ENCODE data around the gene OSBPL6. TPM values are rescaled to one million over a fixed set of nuclear protein-coding genes. Genes with fewer than 3 reads are reported as not detected.

The OSBPL6 gene
- total RNA-seq, 1 experiment from 2014 or later, result 11.6 TPM

- TF ChIP-seq YY1 (IDR thresholded peaks at IDR 0.05; ENCODE audit: extremely low read depth, insufficient replicate concordance, low read depth, low read length), result no peak
- TF ChIP-seq SIN3A (IDR thresholded peaks at IDR 0.05; ENCODE audit: low read depth), result no peak
- no peak for TF ChIP-seq TCF7L2 (IDR thresholded peaks at IDR 0.05; ENCODE audit: borderline replicate concordance, extremely low read depth, insufficient read depth, insufficient read length)
- TF ChIP-seq EGR1 (IDR thresholded peaks at IDR 0.05; ENCODE audit: low read depth), result no peak
- no peak for TF ChIP-seq SRF (IDR thresholded peaks at IDR 0.05; ENCODE audit: low read depth)
- TF ChIP-seq ZNF274 (IDR thresholded peaks at IDR 0.05; ENCODE audit: low read depth, low read length), result no peak
- no peak for TF ChIP-seq SP1 (IDR thresholded peaks at IDR 0.05; ENCODE audit: low read depth)
- TF ChIP-seq, protein P1, sequence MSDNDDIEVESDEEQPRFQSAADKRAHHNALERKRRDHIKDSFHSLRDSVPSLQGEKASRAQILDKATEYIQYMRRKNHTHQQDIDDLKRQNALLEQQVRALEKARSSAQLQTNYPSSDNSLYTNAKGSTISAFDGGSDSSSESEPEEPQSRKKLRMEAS (IDR thresholded peaks at IDR 0.05), result no peak
- TF ChIP-seq POLR2AphosphoS5 (IDR thresholded peaks at IDR 0.05; ENCODE audit: low read depth, low read length), result no peak
Observed at GRCh38 chr2:178395941-178396570, 201.7 kb downstream of the OSBPL6 start (continued).

GRCh38 chr2:178397002-178397605, 202.8 kb downstream of the OSBPL6 start:
- Histone ChIP-seq H3K27ac (ENCODE audit: low read depth, low read length) (no peak overlapping the region), H3K79me2 (ENCODE audit: insufficient read depth, low read length) (no peaks in the 10 kb centered on the region), H3K36me3 (ENCODE audit: control insufficient read depth in 1 of 2, insufficient read depth in 2 of 2, low read length in 2 of 2) (no peaks in the 10 kb centered on the region), H3K4me1 (ENCODE audit: control insufficient read depth in 1 of 2, insufficient read depth in 2 of 2, low read length in 2 of 2) (no peaks in the 10 kb centered on the region), H3K4me2 (ENCODE audit: low read length) (no peak overlapping the region), H3K9me3 (ENCODE audit: control insufficient read depth in 1 of 2, insufficient read depth in 1 of 2, low read depth in 1 of 2, low read length in 2 of 2) (no peaks in the 10 kb centered on the region), H3K4me3 (replicated peaks in 1 of 2; ENCODE audit: low read depth in 1 of 2, low read length in 2 of 2) (no peak overlapping the region), H3K27me3 (ENCODE audit: insufficient read depth, low read length) (no peaks in the 10 kb centered on the region), H3K9me2 (ENCODE audit: insufficient read depth) (no peaks in the 10 kb centered on the region), H4K20me1 (ENCODE audit: insufficient read depth) (no peaks in the 10 kb centered on the region), H3K9ac (ENCODE audit: low read length) (no peak overlapping the region), H2AFZ (ENCODE audit: low read depth, low read length, poor library complexity, severe bottlenecking) (no peak overlapping the region)
- ChIA-PET POLR2A (no interaction called here), CTCF (interaction anchor here (0.7 to 1.5 kb wide), 3 partner anchors 16 to 286 kb away, joined by 3 to 4 read pairs (median 4); no protein-coding TSS in a partner anchor), RAD21 (ENCODE audit: low non-redundant PET in 1 of 2, low total read pairs in 2 of 2, uncharacterized antibody in 2 of 2, unreplicated experiment in 2 of 2) (no interaction called here)
- intact Hi-C loops (cut with micrococcal nuclease), result no loop called here
- no TSS peak for BruUV-seq (replicated peaks)
- no peak for TF ChIP-seq EGR1 (IDR thresholded peaks at IDR 0.05; ENCODE audit: low read depth)
- TF ChIP-seq, protein P2, sequence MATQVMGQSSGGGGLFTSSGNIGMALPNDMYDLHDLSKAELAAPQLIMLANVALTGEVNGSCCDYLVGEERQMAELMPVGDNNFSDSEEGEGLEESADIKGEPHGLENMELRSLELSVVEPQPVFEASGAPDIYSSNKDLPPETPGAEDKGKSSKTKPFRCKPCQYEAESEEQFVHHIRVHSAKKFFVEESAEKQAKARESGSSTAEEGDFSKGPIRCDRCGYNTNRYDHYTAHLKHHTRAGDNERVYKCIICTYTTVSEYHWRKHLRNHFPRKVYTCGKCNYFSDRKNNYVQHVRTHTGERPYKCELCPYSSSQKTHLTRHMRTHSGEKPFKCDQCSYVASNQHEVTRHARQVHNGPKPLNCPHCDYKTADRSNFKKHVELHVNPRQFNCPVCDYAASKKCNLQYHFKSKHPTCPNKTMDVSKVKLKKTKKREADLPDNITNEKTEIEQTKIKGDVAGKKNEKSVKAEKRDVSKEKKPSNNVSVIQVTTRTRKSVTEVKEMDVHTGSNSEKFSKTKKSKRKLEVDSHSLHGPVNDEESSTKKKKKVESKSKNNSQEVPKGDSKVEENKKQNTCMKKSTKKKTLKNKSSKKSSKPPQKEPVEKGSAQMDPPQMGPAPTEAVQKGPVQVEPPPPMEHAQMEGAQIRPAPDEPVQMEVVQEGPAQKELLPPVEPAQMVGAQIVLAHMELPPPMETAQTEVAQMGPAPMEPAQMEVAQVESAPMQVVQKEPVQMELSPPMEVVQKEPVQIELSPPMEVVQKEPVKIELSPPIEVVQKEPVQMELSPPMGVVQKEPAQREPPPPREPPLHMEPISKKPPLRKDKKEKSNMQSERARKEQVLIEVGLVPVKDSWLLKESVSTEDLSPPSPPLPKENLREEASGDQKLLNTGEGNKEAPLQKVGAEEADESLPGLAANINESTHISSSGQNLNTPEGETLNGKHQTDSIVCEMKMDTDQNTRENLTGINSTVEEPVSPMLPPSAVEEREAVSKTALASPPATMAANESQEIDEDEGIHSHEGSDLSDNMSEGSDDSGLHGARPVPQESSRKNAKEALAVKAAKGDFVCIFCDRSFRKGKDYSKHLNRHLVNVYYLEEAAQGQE (IDR thresholded peaks at IDR 0.05; ENCODE audit: low read depth), result no peak
- TF ChIP-seq, protein P3, sequence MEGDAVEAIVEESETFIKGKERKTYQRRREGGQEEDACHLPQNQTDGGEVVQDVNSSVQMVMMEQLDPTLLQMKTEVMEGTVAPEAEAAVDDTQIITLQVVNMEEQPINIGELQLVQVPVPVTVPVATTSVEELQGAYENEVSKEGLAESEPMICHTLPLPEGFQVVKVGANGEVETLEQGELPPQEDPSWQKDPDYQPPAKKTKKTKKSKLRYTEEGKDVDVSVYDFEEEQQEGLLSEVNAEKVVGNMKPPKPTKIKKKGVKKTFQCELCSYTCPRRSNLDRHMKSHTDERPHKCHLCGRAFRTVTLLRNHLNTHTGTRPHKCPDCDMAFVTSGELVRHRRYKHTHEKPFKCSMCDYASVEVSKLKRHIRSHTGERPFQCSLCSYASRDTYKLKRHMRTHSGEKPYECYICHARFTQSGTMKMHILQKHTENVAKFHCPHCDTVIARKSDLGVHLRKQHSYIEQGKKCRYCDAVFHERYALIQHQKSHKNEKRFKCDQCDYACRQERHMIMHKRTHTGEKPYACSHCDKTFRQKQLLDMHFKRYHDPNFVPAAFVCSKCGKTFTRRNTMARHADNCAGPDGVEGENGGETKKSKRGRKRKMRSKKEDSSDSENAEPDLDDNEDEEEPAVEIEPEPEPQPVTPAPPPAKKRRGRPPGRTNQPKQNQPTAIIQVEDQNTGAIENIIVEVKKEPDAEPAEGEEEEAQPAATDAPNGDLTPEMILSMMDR (IDR thresholded peaks at IDR 0.05 in 2 of 3, conservative IDR thresholded peaks at IDR 0.05 in 1 of 3; ENCODE audit: borderline replicate concordance in 1 of 3, insufficient read depth in 1 of 3, low read depth in 2 of 3, low read length in 2 of 3), result peak; percentile 54 to 77 (median 62); a peak in 5 of 6 replicates
- no peak for TF ChIP-seq SRF (IDR thresholded peaks at IDR 0.05; ENCODE audit: low read depth)
- TF ChIP-seq EZH2 (IDR thresholded peaks at IDR 0.05), result no peak
- peak; percentile 51 for TF ChIP-seq RAD21 (IDR thresholded peaks at IDR 0.05; ENCODE audit: low read depth)
- TF ChIP-seq CEBPB (IDR thresholded peaks at IDR 0.05; ENCODE audit: low read depth), result peak; percentile 10; the same call in 1 of the 2 replicates
- peak; percentile 91 for ATAC-seq
- DNase-seq (ENCODE audit: low read depth, low spot score), result peak; percentile 33

Measured in HCT116 (cell line).